ENCODE results near the gene NPR1.

The NPR1 gene

DNA sequence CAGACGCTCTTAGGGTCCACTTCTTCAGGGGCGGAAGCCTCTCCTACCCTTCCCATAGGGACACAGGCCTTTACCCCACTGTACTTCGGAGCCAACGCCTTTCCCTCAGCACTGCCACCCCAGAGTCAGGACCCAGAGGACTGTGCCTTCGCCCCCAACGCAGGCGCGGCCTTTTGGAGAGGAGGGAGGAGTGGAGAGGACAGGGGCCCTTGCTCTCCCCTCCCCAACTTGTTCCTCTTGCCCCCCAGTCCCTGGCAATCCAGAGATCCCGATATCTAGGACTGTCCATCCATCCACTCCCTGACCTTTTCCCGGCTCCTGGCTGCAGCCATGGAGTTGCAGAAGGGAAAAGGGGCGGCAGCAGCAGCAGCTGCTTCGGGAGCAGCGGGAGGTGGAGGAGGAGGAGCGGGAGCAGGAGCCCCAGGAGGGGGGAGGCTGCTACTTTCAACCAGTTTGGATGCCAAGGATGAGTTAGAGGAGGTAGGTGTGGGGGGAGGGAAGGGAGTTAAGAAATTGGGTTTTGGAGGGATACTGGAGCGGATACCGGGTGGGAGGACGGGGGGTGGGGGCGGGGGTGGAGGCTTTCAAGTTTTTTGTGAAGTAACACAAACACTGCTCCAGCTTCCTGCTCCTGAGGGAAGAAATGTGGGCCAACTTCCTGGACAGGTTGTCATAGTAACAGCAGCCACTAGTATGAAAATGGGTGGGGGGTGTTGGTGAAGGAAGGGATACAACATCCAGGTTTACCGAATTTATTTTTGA lies 50.0 kb downstream of the NPR1 start (continued):
- TF ChIP-seq SCRT1 (tag by site-specific recombination; IDR thresholded peaks at IDR 0.05; ENCODE audit: borderline replicate concordance): no peak
- TF ChIP-seq ZNF558 (tag by site-specific recombination; IDR thresholded peaks at IDR 0.05): no peak
- TF ChIP-seq ZNF335 (tag by site-specific recombination; conservative IDR thresholded peaks at IDR 0.05): peak; percentile 66
- no peak for TF ChIP-seq ZNF610 (tag by site-specific recombination; IDR thresholded peaks at IDR 0.05; ENCODE audit: borderline replicate concordance)
- no peak for TF ChIP-seq ZNF626 (tag by site-specific recombination; IDR thresholded peaks at IDR 0.05)
- TF ChIP-seq, protein P1, sequence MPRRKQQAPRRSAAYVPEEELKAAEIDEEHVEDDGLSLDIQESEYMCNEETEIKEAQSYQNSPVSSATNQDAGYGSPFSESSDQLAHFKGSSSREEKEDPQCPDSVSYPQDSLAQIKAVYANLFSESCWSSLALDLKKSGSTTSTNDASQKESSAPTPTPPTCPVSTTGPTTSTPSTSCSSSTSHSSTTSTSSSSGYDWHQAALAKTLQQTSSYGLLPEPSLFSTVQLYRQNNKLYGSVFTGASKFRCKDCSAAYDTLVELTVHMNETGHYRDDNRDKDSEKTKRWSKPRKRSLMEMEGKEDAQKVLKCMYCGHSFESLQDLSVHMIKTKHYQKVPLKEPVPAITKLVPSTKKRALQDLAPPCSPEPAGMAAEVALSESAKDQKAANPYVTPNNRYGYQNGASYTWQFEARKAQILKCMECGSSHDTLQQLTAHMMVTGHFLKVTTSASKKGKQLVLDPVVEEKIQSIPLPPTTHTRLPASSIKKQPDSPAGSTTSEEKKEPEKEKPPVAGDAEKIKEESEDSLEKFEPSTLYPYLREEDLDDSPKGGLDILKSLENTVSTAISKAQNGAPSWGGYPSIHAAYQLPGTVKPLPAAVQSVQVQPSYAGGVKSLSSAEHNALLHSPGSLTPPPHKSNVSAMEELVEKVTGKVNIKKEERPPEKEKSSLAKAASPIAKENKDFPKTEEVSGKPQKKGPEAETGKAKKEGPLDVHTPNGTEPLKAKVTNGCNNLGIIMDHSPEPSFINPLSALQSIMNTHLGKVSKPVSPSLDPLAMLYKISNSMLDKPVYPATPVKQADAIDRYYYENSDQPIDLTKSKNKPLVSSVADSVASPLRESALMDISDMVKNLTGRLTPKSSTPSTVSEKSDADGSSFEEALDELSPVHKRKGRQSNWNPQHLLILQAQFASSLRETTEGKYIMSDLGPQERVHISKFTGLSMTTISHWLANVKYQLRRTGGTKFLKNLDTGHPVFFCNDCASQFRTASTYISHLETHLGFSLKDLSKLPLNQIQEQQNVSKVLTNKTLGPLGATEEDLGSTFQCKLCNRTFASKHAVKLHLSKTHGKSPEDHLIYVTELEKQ (tag by site-specific recombination; IDR thresholded peaks at IDR 0.05; ENCODE audit: borderline replicate concordance): no peak
- TF ChIP-seq REPIN1 (tag by site-specific recombination; IDR thresholded peaks at IDR 0.05; ENCODE audit: low read depth): no peak
- TF ChIP-seq, protein P2, sequence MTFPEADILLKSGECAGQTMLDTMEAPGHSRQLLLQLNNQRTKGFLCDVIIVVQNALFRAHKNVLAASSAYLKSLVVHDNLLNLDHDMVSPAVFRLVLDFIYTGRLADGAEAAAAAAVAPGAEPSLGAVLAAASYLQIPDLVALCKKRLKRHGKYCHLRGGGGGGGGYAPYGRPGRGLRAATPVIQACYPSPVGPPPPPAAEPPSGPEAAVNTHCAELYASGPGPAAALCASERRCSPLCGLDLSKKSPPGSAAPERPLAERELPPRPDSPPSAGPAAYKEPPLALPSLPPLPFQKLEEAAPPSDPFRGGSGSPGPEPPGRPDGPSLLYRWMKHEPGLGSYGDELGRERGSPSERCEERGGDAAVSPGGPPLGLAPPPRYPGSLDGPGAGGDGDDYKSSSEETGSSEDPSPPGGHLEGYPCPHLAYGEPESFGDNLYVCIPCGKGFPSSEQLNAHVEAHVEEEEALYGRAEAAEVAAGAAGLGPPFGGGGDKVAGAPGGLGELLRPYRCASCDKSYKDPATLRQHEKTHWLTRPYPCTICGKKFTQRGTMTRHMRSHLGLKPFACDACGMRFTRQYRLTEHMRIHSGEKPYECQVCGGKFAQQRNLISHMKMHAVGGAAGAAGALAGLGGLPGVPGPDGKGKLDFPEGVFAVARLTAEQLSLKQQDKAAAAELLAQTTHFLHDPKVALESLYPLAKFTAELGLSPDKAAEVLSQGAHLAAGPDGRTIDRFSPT (tag by site-specific recombination; IDR thresholded peaks at IDR 0.05): peak; percentile 29; the same call in 1 of the 2 replicates
- 0 out of 2 replicates have a peak, but pooled peaks have one; percentile 31 for TF ChIP-seq SP7 (tag by site-specific recombination; IDR thresholded peaks at IDR 0.05)
- no peak for TF ChIP-seq ZNF404 (tag by site-specific recombination; IDR thresholded peaks at IDR 0.05)
- TF ChIP-seq ZNF560 (tag by site-specific recombination; IDR thresholded peaks at IDR 0.05; ENCODE audit: borderline replicate concordance): no peak
- TF ChIP-seq ZNF624 (tag by site-specific recombination; IDR thresholded peaks at IDR 0.05): no peak
- TF ChIP-seq MYNN (tag by site-specific recombination; IDR thresholded peaks at IDR 0.05; ENCODE audit: borderline replicate concordance): no peak
- no peak for TF ChIP-seq ZNF670 (tag by site-specific recombination; IDR thresholded peaks at IDR 0.05; ENCODE audit: low read depth)
- TF ChIP-seq ZNF792 (tag by site-specific recombination; IDR thresholded peaks at IDR 0.05): no peak
- TF ChIP-seq ZNF354C (tag by site-specific recombination; IDR thresholded peaks at IDR 0.05; ENCODE audit: borderline replicate concordance, low read depth): no peak
- TF ChIP-seq ZIC2 (tag by site-specific recombination; IDR thresholded peaks at IDR 0.05): peak; percentile 58
- peak; percentile 30; the same call in 1 of the 2 replicates for TF ChIP-seq ZBTB17 (tag by site-specific recombination; IDR thresholded peaks at IDR 0.05)
- peak; percentile 91 for TF ChIP-seq ZBTB48 (tag by site-specific recombination; IDR thresholded peaks at IDR 0.05)
- TF ChIP-seq MZF1 (tag by site-specific recombination; IDR thresholded peaks at IDR 0.05; ENCODE audit: borderline replicate concordance): no peak
- TF ChIP-seq, protein P3, sequence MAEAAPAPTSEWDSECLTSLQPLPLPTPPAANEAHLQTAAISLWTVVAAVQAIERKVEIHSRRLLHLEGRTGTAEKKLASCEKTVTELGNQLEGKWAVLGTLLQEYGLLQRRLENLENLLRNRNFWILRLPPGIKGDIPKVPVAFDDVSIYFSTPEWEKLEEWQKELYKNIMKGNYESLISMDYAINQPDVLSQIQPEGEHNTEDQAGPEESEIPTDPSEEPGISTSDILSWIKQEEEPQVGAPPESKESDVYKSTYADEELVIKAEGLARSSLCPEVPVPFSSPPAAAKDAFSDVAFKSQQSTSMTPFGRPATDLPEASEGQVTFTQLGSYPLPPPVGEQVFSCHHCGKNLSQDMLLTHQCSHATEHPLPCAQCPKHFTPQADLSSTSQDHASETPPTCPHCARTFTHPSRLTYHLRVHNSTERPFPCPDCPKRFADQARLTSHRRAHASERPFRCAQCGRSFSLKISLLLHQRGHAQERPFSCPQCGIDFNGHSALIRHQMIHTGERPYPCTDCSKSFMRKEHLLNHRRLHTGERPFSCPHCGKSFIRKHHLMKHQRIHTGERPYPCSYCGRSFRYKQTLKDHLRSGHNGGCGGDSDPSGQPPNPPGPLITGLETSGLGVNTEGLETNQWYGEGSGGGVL (tag by site-specific recombination; IDR thresholded peaks at IDR 0.05): peak; percentile 97
- TF ChIP-seq ZNF2 (tag by site-specific recombination; IDR thresholded peaks at IDR 0.05): no peak
- no peak for TF ChIP-seq ZNF184 (tag by site-specific recombination; IDR thresholded peaks at IDR 0.05)
- no peak for TF ChIP-seq ZNF175 (tag by site-specific recombination; IDR thresholded peaks at IDR 0.05)
- TF ChIP-seq, protein P4, sequence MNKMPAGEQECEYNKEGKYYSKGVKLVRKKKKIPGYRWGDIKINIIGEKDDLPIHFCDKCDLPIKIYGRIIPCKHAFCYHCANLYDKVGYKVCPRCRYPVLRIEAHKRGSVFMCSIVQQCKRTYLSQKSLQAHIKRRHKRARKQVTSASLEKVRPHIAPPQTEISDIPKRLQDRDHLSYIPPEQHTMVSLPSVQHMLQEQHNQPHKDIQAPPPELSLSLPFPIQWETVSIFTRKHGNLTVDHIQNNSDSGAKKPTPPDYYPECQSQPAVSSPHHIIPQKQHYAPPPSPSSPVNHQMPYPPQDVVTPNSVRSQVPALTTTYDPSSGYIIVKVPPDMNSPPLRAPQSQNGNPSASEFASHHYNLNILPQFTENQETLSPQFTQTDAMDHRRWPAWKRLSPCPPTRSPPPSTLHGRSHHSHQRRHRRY (tag by site-specific recombination; IDR thresholded peaks at IDR 0.05): no peak
- TF ChIP-seq, protein P5, sequence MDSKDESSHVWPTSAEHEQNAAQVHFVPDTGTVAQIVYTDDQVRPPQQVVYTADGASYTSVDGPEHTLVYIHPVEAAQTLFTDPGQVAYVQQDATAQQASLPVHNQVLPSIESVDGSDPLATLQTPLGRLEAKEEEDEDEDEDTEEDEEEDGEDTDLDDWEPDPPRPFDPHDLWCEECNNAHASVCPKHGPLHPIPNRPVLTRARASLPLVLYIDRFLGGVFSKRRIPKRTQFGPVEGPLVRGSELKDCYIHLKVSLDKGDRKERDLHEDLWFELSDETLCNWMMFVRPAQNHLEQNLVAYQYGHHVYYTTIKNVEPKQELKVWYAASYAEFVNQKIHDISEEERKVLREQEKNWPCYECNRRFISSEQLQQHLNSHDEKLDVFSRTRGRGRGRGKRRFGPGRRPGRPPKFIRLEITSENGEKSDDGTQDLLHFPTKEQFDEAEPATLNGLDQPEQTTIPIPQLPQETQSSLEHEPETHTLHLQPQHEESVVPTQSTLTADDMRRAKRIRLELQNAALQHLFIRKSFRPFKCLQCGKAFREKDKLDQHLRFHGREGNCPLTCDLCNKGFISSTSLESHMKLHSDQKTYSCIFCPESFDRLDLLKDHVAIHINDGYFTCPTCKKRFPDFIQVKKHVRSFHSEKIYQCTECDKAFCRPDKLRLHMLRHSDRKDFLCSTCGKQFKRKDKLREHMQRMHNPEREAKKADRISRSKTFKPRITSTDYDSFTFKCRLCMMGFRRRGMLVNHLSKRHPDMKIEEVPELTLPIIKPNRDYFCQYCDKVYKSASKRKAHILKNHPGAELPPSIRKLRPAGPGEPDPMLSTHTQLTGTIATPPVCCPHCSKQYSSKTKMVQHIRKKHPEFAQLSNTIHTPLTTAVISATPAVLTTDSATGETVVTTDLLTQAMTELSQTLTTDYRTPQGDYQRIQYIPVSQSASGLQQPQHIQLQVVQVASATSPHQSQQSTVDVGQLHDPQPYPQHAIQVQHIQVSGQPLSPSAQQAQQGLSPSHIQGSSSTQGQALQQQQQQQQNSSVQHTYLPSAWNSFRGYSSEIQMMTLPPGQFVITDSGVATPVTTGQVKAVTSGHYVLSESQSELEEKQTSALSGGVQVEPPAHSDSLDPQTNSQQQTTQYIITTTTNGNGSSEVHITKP (tag by site-specific recombination; IDR thresholded peaks at IDR 0.05): no peak
- TF ChIP-seq ZNF548 (tag by site-specific recombination; IDR thresholded peaks at IDR 0.05): peak; percentile 66
- TF ChIP-seq KLF16 (tag by site-specific recombination; IDR thresholded peaks at IDR 0.05): peak; percentile 57; the same call in 1 of the 2 replicates

Data from HEK293 (cell line).